ENCODE results near the gene POLRMT.
"Not testable (repeated sequence)": the region's sequence is repeated elsewhere in the genome, so short reads cannot be mapped to it uniquely, and the experiment has no call there.

The POLRMT gene

DNA sequence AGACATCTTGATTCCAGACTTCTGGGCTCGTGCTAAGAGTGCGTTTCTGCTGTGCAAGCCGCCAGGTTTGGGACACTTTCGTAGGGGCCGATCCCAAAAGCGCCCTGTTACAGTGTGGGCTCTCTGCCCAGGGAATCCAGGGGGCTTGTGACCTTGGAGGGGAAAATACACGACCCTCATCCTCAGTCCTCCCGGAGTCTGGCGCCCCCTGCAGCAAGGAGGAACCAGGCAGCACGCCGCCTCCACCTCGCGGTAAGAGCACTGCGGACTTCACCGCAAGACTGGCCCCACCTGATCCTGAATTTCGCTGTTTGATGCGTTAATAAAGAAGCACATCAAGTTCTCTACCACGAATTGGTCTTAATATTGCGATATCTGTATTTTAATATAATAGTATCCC is 5.2 kb downstream of the POLRMT start:
- no peak for DNase-seq (ENCODE audit: low read depth in 2 of 2)

DNA sequence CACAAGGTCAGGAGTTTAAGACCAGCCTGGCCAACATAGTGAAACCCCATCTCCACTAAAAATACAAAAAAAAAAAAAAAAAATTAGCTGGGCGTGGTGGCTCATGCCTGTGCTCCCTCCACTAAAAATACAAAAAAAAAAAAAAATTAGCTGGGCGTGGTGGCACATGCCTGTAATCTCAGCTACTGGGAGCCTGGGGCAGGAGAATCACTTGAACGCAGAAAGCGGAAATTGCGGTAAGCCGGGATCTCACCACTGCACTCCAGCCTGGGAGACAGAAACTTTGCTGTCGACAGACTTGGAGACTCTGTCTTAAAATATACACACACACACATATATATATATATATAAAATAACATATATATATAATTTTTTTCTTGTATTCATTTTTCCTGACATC is 6.8 kb downstream of the POLRMT start:
- not testable (repeated sequence) for DNase-seq (ENCODE audit: low read depth in 2 of 2)

DNA sequence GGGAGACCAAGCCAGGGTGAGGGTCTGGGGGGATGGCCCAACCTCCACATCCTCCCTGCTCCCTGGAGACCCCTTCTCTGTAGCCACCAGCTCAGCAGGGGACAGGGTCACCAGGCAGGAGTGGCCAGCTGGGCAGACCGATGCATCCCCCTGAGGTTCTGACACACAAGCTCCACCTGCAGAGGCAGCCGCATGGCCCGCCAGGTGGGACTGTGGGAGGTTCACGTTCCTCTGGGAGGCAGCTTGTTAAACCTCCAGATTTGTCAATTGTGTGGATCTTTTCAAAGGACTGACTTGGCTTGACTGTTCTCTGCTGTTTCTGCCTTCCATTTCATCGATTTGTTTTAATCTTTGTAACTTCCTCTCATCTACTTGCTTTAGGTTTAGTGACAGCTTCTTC is 8.1 kb downstream of the POLRMT start:
- DNase-seq (ENCODE audit: low read depth in 2 of 2) = no peak

- no peak for DNase-seq (ENCODE audit: low read depth in 2 of 2)
Observed at GRCh38 chr19:624433-625109, 8.8 kb downstream of the POLRMT start.

GRCh38 chr19:623974-624373 is 9.4 kb downstream of the POLRMT start:
- no peak for DNase-seq (ENCODE audit: low read depth in 2 of 2)

- DNase-seq (ENCODE audit: low read depth in 2 of 2) = no peak
Observed at GRCh38 chr19:623175-623916, 10.0 kb downstream of the POLRMT start.

GRCh38 chr19:622666-623065 is 10.7 kb downstream of the POLRMT start:
- DNase-seq (ENCODE audit: low read depth in 2 of 2) = no peak

GRCh38 chr19:621819-622218 is 11.5 kb downstream of the POLRMT start:
- DNase-seq (ENCODE audit: low read depth in 2 of 2) = no peak

DNA sequence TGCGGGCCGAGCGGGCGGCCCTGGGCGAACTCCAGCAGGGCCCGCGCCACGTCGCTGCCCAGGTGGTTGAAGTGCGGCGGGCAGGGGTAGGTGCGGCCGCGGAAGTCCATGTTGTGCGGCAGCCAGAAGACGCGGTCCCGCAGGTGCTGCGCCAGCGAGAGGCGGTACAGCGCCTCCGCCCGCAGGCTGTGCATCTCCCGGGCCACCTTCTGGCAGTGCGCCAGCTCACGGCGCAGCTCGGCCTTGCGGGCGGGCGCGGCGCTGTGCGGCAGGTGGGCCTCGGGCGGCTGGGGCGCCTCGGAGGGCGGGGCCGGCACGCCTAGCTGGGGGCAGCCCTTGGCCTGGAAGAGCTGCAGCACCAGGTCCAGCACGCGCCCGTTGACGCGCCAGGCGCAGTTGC is 12.1 kb downstream of the POLRMT start:
- not testable (repeated sequence) for DNase-seq (ENCODE audit: low read depth in 2 of 2)

DNA sequence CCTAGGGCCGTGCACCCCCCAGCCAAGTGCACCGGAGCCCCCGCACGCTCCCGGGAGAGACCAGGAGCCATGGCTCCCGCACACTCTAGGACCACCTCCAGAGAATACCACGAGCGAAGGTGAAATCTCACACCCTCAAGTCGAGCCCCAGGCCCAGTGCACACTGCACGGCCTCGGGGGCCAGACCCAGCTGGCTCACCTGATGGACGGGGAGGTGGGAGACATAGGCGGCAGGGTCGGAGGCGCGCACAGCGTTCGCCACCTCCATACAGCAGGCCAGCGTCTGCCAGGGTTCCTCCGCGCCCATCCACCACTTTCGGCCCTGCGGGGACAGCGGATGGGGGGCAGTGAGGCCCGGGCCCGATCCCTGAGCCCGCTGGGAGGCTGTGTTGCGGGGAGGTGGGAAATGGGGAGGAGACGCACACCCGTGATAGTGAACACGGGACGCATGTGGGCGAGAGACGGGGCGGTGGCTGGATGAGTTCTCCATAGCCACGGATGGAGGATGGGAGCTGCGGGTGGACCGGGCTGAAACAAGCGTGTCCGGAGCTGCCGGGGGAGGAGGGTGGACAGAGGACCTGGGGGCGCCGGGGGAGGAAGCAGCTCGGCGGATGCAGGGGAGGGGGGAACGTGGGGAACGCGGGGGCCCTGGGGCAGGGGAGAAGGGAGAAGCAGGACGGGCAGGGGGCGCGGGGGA is 13.0 kb downstream of the POLRMT start:
- DNase-seq (ENCODE audit: low read depth in 2 of 2) = no peak

DNA sequence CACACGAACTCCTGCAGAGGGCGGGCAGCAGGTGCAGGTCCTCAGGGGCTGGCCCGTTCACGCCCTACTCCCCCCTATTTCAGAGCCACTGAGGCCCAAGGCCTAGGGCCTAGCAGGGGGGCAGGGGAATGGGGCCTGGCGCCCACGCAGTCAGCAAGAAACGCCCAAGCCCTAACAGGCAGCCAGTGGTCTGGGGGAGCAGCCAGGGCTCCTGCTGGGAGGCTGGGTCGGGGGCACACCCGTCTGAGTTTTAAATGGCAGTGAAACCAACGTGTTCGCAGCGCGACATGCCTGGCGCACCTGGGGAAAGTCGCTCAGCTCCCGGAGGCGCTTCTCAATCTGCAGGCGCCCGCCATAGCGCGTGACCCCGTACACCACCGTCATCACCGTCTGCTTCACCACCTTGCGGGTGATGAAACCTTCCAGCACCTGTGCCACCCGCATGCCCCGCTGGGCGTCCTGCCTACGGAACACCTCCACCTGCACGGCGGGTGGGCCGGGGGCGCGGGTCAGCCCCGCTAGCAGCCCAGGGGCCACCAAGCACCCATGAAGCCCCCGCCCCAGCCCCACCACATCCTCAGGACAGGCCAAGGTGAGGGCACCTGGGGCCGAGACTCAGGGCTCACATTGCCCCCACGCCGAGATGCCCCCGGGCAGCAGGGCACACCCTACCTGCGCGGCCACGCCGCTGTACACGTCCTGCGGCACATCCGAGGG is 13.9 kb downstream of the POLRMT start:
- no peak for DNase-seq (ENCODE audit: low read depth in 2 of 2)

DNA sequence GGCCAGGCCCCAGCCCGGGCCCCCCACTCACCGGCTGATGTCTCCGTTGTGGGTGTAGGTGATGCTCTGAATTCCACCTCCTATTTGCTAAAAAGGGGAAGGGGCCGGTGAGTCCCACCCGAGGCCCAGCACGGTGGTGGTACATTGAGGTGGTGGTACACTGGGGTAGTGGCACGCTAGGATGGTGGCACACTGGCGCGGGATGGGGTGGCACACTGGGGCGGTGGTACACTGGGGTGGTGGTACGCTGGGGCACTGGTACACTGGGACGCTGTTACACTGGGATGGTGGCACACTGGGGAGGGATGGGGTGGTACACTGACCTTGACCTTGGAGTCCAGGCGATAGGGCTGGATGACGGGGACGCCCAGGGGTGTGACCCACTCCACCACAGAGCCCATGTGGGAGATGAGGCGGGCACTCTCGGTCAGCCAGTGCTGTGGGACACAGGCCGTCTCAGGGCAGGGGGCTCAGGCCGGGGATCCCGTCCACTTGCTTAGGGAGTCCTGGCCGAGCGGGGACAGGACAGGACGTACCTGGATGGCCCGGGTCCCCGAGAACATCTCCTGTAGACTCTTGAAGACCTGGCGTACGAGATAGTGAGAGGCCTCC is 14.6 kb downstream of the POLRMT start:
- no peak for DNase-seq (ENCODE audit: low read depth in 2 of 2)

- no peak for DNase-seq (ENCODE audit: low read depth in 2 of 2)
Observed at GRCh38 chr19:618247-618619, 15.1 kb downstream of the POLRMT start.

DNA sequence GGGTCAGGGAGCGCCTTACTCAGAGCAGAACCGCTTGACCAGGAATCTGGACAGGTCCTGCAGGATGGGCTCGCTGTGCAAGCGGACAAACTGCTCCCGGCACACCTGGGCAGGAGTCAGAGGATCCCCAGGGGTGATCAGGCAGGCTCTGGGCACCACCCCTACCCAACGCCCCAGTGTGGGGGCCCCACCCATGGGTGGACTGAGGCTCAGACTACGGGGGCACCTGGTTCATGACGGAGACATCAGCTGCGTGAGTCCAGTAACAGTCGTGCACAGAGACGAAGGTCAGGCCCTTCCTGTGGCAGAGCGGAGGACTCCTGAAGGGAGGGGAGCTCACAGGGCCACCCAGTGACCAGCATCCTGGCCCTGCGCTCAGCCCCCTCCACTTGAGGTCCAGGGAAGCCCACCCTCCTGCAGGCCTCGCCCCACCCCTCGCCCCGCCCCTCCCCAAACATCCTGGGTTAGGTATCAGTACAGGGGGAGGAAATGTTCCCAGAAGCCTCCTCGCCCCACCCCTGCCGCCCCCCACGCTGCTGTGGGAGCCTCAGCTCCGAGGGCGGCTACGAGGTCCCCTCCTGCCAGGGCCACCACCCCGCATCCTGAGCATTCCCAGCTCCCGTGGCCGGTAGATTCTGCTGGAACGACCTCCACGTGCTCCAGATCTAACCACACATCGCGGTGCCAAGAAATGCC is 15.6 kb downstream of the POLRMT start:
- DNase-seq (ENCODE audit: low read depth in 2 of 2) = no peak

DNA sequence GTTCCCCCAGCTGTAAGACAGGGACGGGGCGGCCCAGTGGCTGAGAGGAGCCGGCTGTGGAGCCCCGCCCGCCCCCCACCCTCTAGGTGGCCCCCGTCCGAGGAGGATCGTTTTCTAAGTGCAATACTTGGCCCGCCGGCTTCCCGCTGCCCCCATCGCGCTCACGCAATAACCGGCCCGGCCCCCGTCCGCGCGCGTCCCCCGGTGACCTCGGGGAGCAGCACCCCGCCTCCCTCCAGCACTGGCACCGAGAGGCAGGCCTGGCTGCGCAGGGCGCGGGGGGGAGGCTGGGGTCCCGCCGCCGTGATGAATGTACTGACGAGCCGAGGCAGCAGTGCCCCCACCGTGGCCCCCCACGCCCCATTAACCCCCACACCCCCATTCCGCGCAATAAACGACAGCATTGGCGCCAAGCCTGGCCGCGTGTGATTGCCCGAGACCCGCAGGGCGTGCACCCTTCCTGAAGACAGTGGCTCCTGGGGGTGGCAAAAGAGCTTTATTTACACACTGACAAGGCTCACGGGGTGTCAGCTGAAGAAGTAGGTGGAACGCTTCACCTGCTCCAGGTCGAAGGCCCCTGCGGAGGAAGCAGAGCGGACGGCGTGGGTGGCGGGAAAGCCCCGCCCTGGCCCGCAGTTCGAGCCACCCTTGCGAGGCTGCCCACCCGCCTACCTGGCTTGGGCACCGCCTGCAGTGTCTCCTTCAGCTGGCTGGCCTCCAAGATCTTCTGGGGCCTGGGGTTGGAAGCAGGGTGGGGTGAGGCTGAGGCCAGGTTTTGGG is 16.4 kb downstream of the POLRMT start:
- no peak for DNase-seq (ENCODE audit: low read depth in 2 of 2)

DNA sequence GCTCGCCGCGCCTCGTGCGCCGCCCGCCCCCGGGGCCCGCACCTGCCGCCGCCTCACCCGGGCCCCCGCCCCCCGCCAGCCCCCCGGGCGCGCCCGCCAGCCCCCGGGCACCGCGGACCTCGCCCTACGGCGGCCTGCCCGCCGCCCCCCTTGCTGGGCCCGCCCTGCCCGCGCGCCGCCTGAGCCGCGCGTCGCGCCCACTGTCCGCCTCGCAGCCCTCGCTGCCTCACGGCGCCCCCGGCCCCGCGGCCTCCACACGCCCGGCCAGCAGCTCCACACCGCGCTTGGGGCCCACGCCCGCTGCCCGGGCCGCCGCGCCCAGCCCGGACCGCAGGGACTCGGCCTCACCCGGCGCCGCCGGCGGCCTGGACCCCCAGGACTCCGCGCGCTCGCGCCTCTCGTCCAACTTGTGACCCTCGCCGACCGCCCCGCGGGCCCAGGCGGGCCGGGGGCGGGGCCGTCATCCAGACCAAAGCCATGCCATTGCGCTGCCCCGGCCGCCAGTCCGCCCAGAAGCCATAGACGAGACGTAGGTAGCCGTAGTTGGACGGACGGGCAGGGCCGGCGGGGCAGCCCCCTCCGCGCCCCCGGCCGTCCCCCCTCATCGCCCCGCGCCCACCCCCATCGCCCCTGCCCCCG is 17.2 kb downstream of the POLRMT start:
- DNase-seq (ENCODE audit: low read depth in 2 of 2) = no peak

DNA sequence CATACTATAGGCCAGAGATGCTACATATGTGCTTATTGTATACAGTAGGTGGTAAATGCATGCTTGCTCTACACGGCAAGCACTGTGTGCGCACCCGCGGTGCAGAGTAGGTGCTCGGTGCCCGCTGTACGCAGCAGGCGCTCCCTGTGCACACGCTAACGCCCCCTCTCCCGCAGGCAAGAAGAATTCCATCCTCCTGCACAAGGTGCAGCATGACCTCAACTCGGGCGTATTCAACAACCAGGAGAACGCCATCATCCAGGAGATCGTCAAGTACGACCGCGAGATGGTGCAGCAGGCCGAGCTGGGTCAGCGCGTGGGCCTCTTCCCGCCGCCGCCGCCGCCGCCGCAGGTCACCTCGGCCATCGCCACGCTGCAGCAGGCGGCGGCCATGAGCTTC is 17.7 kb downstream of the POLRMT start:
- no peak for DNase-seq (ENCODE audit: low read depth in 2 of 2)

DNA sequence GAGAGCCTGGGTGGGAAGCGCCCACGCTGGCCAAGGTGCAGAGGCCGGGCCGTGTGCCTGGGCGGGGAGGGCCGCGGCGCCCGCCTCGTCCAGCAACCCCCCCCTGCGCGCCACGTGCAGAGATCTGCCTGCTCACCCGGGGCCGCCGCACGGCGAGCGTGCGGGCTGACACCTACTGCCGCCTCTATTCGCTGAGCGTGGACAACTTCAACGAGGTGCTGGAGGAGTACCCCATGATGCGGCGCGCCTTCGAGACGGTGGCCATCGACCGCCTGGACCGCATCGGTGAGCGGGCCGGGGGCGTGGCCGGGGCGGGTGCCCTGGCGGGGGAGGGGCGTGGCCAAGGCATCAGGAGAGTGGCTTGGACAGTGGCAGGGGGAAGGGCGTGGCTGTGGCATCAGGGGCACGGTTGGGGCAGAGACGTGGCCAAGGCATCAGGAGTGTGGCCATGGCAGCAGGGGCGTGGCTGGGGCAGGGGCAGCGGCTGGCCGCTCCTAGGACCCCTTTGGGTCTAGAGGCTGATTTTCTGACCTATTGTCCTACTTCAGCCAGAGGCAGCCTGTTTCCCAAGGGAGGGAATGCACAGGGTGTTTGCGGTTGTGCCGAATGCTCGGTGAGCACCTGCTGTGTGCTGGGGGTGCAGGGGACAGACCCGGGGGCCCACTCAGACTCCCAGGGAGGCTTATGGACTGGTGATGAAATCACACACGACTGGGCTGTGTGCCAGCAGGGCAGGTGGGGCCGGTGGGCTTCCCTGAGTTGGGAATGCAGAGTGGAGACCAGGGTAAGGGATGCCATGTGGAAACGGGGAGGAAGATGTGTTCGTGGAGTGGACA is 19.4 kb downstream of the POLRMT start:
- DNase-seq (ENCODE audit: low read depth in 2 of 2) = no peak

- DNase-seq (ENCODE audit: low read depth in 2 of 2) = no peak
Observed at GRCh38 chr19:612941-613340, 20.4 kb downstream of the POLRMT start.

Data from activated CD8-positive, alpha-beta memory T cell treated with anti-CD3 and anti-CD28 coated beads for 4 hours (primary cell).